GM12878 (cell line): ENCODE results near the gene NECTIN1. TPM values are rescaled to one million over a fixed set of nuclear protein-coding genes. Genes with fewer than 3 reads are reported as not detected.

Experiments
- ATAC-seq: fragments of 200-7000 bp; cut with Tn5 transposase; 3 replicates; pipeline ENCODE4 v1.9.1; 2020; ENCODE audit warnings: mild to moderate bottlenecking, moderate library complexity
- BruUV-seq: library from RNA; stranded (reverse); fragments of 400-500 nt; replicated peaks from 2 replicates; lab custom pipeline; 2021; lab: Mats Ljungman, UMichigan
- CTCF ChIA-PET: fragments of 300-600 bp; sonication (Branson Sonifier 250); formaldehyde crosslinking; extraction: SDS; loops from one replicate; lab custom pipeline; 2021; ENCODE audit warnings: inconsistent platforms; lab: Yijun Ruan, JAX
- POLR2A ChIA-PET: fragments of 350-600 bp; formaldehyde crosslinking; extraction: SDS; loops from one replicate; lab custom pipeline; 2021; ENCODE audit warnings: inconsistent platforms; lab: Charles Lee
- RAD21 ChIA-PET: fragments of 300-600 bp; sonication (Branson Sonifier 250); formaldehyde crosslinking; loops from one replicate; lab custom pipeline; 2023; ENCODE audit warnings: antibody characterized with exemption; ENCODE audit not compliant: unreplicated experiment; lab: Charles Lee
- SMC1A ChIA-PET: fragments of 300-600 bp; sonication (Branson Sonifier 250); formaldehyde crosslinking; loops from one replicate; lab custom pipeline; 2023; ENCODE audit not compliant: unreplicated experiment, uncharacterized antibody; lab: Charles Lee
- DNase-seq: peaks from one replicate; pipeline ENCODE4 v3.0.0-alpha.2; 2011; ENCODE audit warnings: low read depth, low spot score
- FAIRE-seq: peaks from 3 replicates; lab custom pipeline; 2011; peaks lifted over from hg19 to GRCh38; lab: Jason Lieb, UNC
- H2AFZ ChIP-seq: 2 replicates; pipeline ENCODE4 v1.6.0; 2011; ENCODE audit warnings: low read depth, low read length, control low read depth; ENCODE audit not compliant: control insufficient read depth
- H3K27ac ChIP-seq: 2 replicates; pipeline ENCODE4 v1.5.1; 2011; ENCODE audit warnings: control low read depth; ENCODE audit not compliant: control insufficient read depth, insufficient read depth
- H3K27me3 ChIP-seq, 2 experiments: replicated peaks in 1 of 2; 2 replicates each; pipeline versions ENCODE4 v1.6.0 to v1.6.1; 2011; ENCODE audit warnings: low read length in 1 of 2; ENCODE audit not compliant: control insufficient read depth in 2 of 2, insufficient read depth in 2 of 2
- H3K36me3 ChIP-seq, 2 experiments: 2 replicates each; pipeline ENCODE4 v1.5.1; 2011; ENCODE audit warnings: low read length in 1 of 2; ENCODE audit not compliant: control insufficient read depth in 2 of 2, insufficient read depth in 2 of 2
- H3K4me1 ChIP-seq: 2 replicates; pipeline ENCODE4 v1.6.1; 2011; ENCODE audit warnings: mild to moderate bottlenecking, low read length, moderate library complexity, mixed read lengths; ENCODE audit not compliant: control insufficient read depth, insufficient read depth
- H3K4me2 ChIP-seq: 2 replicates; pipeline ENCODE4 v1.6.0; 2011; ENCODE audit warnings: control low read depth; ENCODE audit not compliant: control insufficient read depth, insufficient read depth
- H3K4me3 ChIP-seq: fragments of 200-600 bp; sonication (generic); 2 replicates; pipeline ENCODE4 v1.5.1; 2016
- H3K79me2 ChIP-seq: 2 replicates; pipeline ENCODE4 v1.6.0; 2011; ENCODE audit warnings: low read length; ENCODE audit not compliant: control insufficient read depth, insufficient read depth
- H3K9ac ChIP-seq: 2 replicates; pipeline ENCODE4 v1.8.0; 2011; ENCODE audit warnings: low read length, control low read depth, mixed read lengths; ENCODE audit not compliant: control insufficient read depth, insufficient read depth
- H3K9me3 ChIP-seq: replicated peaks from 3 replicates; pipeline ENCODE4 v1.5.1; 2011; ENCODE audit warnings: mild to moderate bottlenecking, low read length; ENCODE audit not compliant: control insufficient read depth, insufficient read depth
- H4K20me1 ChIP-seq: 2 replicates; pipeline ENCODE4 v1.6.0; 2011; ENCODE audit not compliant: control insufficient read depth, insufficient read depth
- CEBPZ ChIP-seq: fragments of 150-350 bp; IDR thresholded peaks from 2 replicates; pipeline ENCODE4 v1.6.1; 2016; ENCODE audit warnings: low read depth, low read length
- E2F8 ChIP-seq: fragments of 450-650 bp; IDR thresholded peaks from 2 replicates; pipeline ENCODE4 v1.6.1; 2018; ENCODE audit warnings: mild to moderate bottlenecking, low read depth, moderate library complexity; ENCODE audit not compliant: partially characterized antibody
- SKIL ChIP-seq: fragments of 450-650 bp; IDR thresholded peaks from 2 replicates; pipeline ENCODE4 v1.6.1; 2017; ENCODE audit warnings: mild to moderate bottlenecking, low read depth, inconsistent platforms; ENCODE audit not compliant: poor library complexity, severe bottlenecking
- USF1 ChIP-seq: IDR thresholded peaks from 2 replicates; pipeline ENCODE4 v1.6.1; 2011; ENCODE audit warnings: borderline replicate concordance, low read depth, mild to moderate bottlenecking, moderate library complexity, mixed read lengths, low read length; ENCODE audit not compliant: insufficient read depth; ENCODE audit errors: extremely low read length
- ZNF24 ChIP-seq: fragments of 450-650 bp; IDR thresholded peaks from 2 replicates; pipeline ENCODE4 v1.6.1; 2017; ENCODE audit warnings: antibody characterized with exemption, mild to moderate bottlenecking
- ZNF622 ChIP-seq: fragments of 450-650 bp; IDR thresholded peaks from 2 replicates; pipeline ENCODE4 v1.6.1; 2017; ENCODE audit warnings: mild to moderate bottlenecking, inconsistent platforms
- WGBS: methylation state at CpG from one replicate; pipeline ENCODE4 v1.1.6; 2016; ENCODE audit warnings: low lambda C conversion rate; ENCODE audit not compliant: insufficient replicate concordance, insufficient coverage; ENCODE audit errors: missing lambda C conversion rate; 5-methylcytosine and 5-hydroxymethylcytosine counted together
- in situ Hi-C: fragments of 300-500 bp; cut with MboI; formaldehyde crosslinking; loops from 9 replicates; pipeline ENCODE4 v1.14.3; 2018; ENCODE audit warnings: mixed read lengths
- intact Hi-C: fragments of 100-400 bp; cut with micrococcal nuclease; formaldehyde crosslinking; loops from one replicate; pipeline ENCODE4 v1.14.2; 2022; ENCODE audit not compliant: unreplicated experiment
- polyA plus RNA-seq, 11 experiments: library from polyadenylated mRNA; depleted of rRNA in 4 of 11; unstranded in 6 of 11; stranded (reverse) in 5 of 11; fragments of >200 nt; fragmentation: Nextera tagmentation in 4 of 11; fragmentation: Illumina TruSeq in 1 of 11; extraction: Ambion mirVana in 4 of 11; extraction: Trizol in 1 of 11; gene quantifications; 1 replicate in 1 of 11; 2 replicates in 10 of 11; pipeline versions ENCODE4 v1.2.1 to v1.2.3, GENCODE V29; 2011 to 2016; ENCODE audit warnings: inconsistent platforms in 2 of 11, missing spikeins in 2 of 11, low read depth in 1 of 11
- total RNA-seq, 4 experiments: library from RNA; depleted of rRNA in 3 of 4; stranded (reverse); fragments of >200 nt in 3 of 4; fragmentation: Illumina TruSeq in 1 of 4; extraction: Trizol in 1 of 4; gene quantifications; 2 replicates each; pipeline versions ENCODE4 v1.2.1 to v1.2.3, GENCODE V29; 2013 to 2021

The NECTIN1 gene
- total and polyA plus RNA-seq, 10 of the 15 experiments (the other 5 are each of a cell fraction or from before 2014, with no cell fraction given): 0.97 to 9.2 (median 2.3) TPM

GRCh38 chr11:119738059-119738439 lies 9.0 kb upstream of the NECTIN1 start:
- peaks cover 0 to 3% of the 10 kb centered on the region in 2 experiments; a peak in 3 of 4 replicates for H3K27me3 ChIP-seq
- H2AFZ ChIP-seq: no peak overlapping the region
- FAIRE-seq: no peak

More at GRCh38 chr11:119738059-119738439, 9.0 kb upstream of the NECTIN1 start:
- no peak for ATAC-seq
- no TSS peak for BruUV-seq
- Histone ChIP-seq H3K79me2 (no peaks in the 10 kb centered on the region), H3K27ac (no peak overlapping the region), H3K4me3 (no peak overlapping the region)
- in situ Hi-C loops: no loop called here
- no peak for TF ChIP-seq ZNF24
- no peak for TF ChIP-seq E2F8
- TF ChIP-seq SKIL: no peak
- TF ChIP-seq USF1: no peak
- TF ChIP-seq ZNF622: no peak
- no peak for TF ChIP-seq CEBPZ
- TF ChIP-seq, all 136 proteins: peak for 0
- SMC1A ChIA-PET: interaction anchor here (1.1 kb wide), 1 partner anchor 12 kb away, joined by 3 read pairs; no protein-coding TSS in a partner anchor
- 51% methylated on average over 5 of the region's 5 CpGs for WGBS
- CTCF ChIA-PET: interaction anchor here (1.2 to 2.9 kb wide), 3 partner anchors 9 to 64 kb away, joined by 4 to 21 read pairs (median 12); partner anchors contain the start of gene NECTIN1
- POLR2A ChIA-PET: no interaction called here
- no peak overlapping the region for H3K4me2 ChIP-seq
- RAD21 ChIA-PET: interaction anchor here (0.8 to 2.5 kb wide), 2 partner anchors 9 kb away, joined by 3 to 8 read pairs; partner anchors contain the start of gene NECTIN1
- H3K4me1 ChIP-seq: no peaks in the 10 kb centered on the region
- H3K36me3 ChIP-seq: no peaks in the 10 kb centered on the region
- no peak overlapping the region for H3K9ac ChIP-seq
- intact Hi-C loops: no loop called here
- H3K9me3 ChIP-seq: no peaks in the 10 kb centered on the region
- no peak for DNase-seq
- no peaks in the 10 kb centered on the region for H4K20me1 ChIP-seq
